ENCODE results near the gene CD44. TPM values are rescaled to one million over a fixed set of nuclear protein-coding genes. Genes with fewer than 3 reads are reported as not detected.

CD44 gene
- total RNA-seq, 1 donor from 2014 or later: 0.65 TPM

DNA sequence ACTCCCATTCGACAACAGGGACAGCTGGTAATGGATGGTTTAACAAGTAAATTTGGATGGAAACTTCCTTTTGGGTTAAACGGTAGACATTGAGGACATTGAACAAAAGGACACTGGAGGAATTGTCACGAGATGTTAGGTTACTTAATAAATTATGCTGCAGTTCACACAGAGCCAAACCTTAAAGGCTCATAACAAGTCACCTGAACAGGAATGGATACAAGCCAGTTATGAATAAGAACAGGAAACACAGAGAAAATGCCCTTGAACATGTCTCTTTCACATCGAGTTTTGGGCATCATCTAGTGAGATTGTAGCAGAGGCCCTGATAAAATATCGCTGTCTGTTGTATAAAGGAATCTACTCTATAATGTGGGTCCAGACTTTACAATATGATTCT, 65.6 kb downstream of the CD44 start:
- Mint-ChIP-seq H3K4me3 (no peak overlapping the region), H3K4me1 (peaks cover 7% of the 10 kb centered on the region)
- TF ChIP-seq, protein P1, sequence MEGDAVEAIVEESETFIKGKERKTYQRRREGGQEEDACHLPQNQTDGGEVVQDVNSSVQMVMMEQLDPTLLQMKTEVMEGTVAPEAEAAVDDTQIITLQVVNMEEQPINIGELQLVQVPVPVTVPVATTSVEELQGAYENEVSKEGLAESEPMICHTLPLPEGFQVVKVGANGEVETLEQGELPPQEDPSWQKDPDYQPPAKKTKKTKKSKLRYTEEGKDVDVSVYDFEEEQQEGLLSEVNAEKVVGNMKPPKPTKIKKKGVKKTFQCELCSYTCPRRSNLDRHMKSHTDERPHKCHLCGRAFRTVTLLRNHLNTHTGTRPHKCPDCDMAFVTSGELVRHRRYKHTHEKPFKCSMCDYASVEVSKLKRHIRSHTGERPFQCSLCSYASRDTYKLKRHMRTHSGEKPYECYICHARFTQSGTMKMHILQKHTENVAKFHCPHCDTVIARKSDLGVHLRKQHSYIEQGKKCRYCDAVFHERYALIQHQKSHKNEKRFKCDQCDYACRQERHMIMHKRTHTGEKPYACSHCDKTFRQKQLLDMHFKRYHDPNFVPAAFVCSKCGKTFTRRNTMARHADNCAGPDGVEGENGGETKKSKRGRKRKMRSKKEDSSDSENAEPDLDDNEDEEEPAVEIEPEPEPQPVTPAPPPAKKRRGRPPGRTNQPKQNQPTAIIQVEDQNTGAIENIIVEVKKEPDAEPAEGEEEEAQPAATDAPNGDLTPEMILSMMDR (conservative IDR thresholded peaks at IDR 0.05): no peak

DNA sequence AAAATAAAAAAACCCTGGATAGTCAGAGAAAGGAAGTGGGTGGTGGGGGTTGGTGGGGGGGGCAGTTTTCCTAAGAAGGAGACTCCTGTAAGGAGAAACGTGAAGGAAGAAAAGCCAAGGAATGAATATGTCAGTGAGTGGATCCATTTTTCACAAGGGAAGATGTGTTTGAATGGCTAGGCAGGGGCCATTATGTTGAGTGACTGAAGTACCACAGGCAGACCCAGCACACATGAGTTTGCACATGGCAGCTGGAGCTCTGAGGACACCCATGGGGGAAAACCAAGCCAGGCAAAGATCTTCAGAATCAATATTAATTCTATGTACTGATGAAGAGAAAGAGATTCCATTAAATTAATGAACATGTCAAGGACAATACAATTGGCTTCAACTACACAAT, 67.6 kb downstream of the CD44 start:
- H3K27ac Mint-ChIP-seq (ENCODE audit: unreplicated experiment): no peak overlapping the region
- peaks cover 16% of the 10 kb centered on the region for H3K9me3 Mint-ChIP-seq
- H3K4me3 Mint-ChIP-seq: no peak overlapping the region
- TF ChIP-seq, protein P1 (conservative IDR thresholded peaks at IDR 0.05): no peak
- H3K4me1 Mint-ChIP-seq: peaks cover 7% of the 10 kb centered on the region
- no peaks in the 10 kb centered on the region for H3K27me3 Mint-ChIP-seq (ENCODE audit: low read depth)
- DNase-seq (ENCODE audit: low read depth, low spot score): no peak
- peaks cover 3% of the 10 kb centered on the region for H3K36me3 Mint-ChIP-seq (ENCODE audit: low read depth)

More for the DNA sequence above, 65.6 kb downstream of the CD44 start:
- H3K36me3 Mint-ChIP-seq (ENCODE audit: low read depth): peaks cover 3% of the 10 kb centered on the region
- no peak overlapping the region for H3K27ac Mint-ChIP-seq (ENCODE audit: unreplicated experiment)
- peaks cover 5% of the 10 kb centered on the region for H3K9me3 Mint-ChIP-seq
- no peaks in the 10 kb centered on the region for H3K27me3 Mint-ChIP-seq (ENCODE audit: low read depth)
- no peak for DNase-seq (ENCODE audit: low read depth, low spot score)

DNA sequence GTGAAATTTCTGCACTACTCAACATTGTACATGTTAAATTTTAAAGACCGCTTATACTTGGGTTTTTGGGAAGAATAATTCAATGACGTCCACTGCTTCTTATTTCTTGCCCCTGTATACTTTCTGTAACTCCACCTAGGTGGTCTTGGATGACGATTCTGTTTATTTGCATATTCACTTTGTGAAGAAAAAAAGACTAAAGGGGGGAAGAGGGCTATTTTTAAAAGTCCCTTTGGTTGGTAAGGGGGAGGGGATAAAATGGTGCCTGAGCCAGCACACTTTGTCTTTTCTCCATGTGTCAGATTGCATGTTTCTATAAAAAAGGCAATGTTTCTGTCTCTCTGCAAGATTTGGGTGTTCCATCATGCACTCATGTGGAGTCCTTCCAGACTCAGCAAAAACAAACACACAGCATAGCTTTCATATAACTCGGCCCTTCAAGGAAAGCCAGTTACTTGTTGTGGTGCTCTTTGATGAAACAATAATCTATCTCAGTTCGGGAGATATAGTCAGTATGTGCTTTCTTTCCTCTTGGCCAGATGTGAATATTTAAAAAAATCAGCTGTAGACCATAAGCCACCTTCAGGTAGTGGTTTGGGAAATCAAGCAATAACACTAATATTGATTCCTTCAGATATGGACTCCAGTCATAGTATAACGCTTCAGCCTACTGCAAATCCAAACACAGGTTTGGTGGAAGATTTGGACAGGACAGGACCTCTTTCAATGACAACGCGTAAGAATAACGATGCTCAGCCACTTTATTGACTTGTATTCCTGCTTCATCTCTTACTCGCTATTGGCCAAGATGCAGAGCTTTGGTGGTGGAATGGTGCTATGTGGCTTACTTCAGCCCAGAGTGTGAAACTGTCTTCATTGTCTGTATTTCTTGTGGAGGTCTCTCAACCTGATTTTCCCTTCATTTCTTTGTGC, 68.8 kb downstream of the CD44 start:
- DNase-seq (ENCODE audit: low read depth, low spot score): no peak
- Mint-ChIP-seq H3K27ac (ENCODE audit: unreplicated experiment) (no peak overlapping the region), H3K36me3 (ENCODE audit: low read depth) (peaks cover 3% of the 10 kb centered on the region), H3K4me1 (peaks cover 7% of the 10 kb centered on the region), H3K4me3 (no peak overlapping the region), H3K9me3 (peaks cover 16% of the 10 kb centered on the region), H3K27me3 (ENCODE audit: low read depth) (no peaks in the 10 kb centered on the region)
- TF ChIP-seq, protein P1 (conservative IDR thresholded peaks at IDR 0.05): no peak

DNA sequence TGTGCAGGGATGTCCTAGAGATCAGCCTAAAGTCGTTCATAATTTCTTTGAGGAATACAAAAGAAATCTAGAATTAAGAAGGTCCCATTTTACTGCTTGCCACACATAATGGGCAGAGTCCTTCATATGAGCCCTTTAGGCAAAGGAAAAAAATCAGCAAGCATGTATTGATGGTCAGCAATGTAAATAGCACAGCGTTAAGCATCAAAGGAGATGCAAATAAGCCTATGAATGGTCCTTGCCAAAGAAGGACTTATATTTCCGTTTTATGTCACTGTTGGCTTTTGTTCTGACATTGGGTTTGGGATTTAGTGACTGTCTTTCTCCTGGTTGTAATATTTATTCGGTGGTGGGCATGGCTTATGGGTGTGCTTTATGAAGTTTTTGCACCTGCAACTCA, 69.8 kb downstream of the CD44 start:
- Mint-ChIP-seq H3K4me3 (no peak overlapping the region), H3K27me3 (ENCODE audit: low read depth) (no peaks in the 10 kb centered on the region), H3K36me3 (ENCODE audit: low read depth) (peaks cover 3% of the 10 kb centered on the region), H3K9me3 (peaks cover 19% of the 10 kb centered on the region), H3K4me1 (peaks cover 7% of the 10 kb centered on the region), H3K27ac (ENCODE audit: unreplicated experiment) (no peak overlapping the region)
- DNase-seq (ENCODE audit: low read depth, low spot score): no peak
- TF ChIP-seq, protein P1 (conservative IDR thresholded peaks at IDR 0.05): no peak

DNA sequence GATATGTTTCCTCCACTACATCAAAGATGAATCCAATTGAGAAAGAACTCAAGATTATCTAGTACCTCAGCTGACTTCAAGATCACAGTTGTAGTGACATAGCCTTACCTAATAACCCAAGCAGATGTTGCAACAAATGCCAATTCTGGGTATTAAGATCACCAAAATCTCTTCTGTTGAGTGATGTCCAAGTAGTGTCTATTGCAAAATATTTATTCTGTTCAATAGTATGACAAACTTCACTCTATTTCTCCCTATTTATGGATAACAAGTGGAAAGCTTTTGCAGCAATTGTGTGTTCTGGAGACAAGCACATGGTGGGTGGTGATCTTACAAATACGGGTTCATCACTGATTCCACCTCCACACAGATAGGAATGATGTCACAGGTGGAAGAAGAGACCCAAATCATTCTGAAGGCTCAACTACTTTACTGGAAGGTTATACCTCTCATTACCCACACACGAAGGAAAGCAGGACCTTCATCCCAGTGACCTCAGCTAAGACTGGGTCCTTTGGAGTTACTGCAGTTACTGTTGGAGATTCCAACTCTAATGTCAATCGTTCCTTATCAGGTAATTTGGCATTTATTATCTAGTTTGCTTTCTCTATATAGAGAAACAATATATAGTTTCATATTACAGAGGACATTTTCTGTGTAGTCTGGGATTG, 72.0 kb downstream of the CD44 start:
- Mint-ChIP-seq H3K4me3 (no peak overlapping the region), H3K27me3 (ENCODE audit: low read depth) (no peaks in the 10 kb centered on the region), H3K36me3 (ENCODE audit: low read depth) (no peaks in the 10 kb centered on the region), H3K4me1 (no peaks in the 10 kb centered on the region), H3K27ac (ENCODE audit: unreplicated experiment) (no peak overlapping the region), H3K9me3 (peaks cover 17% of the 10 kb centered on the region)
- DNase-seq (ENCODE audit: low read depth, low spot score): no peak
- TF ChIP-seq, protein P1 (conservative IDR thresholded peaks at IDR 0.05): no peak
